GM18868 (cell line): ENCODE results near the gene LRCH1.

Experiments used
- ATAC-seq: cut with Tn5 transposase; IDR thresholded peaks from one replicate; pipeline ENCODE4 v1.9.1; 2021; ENCODE audit warnings: mild to moderate bottlenecking, moderate library complexity; ENCODE audit not compliant: unreplicated experiment

The LRCH1 gene

DNA sequence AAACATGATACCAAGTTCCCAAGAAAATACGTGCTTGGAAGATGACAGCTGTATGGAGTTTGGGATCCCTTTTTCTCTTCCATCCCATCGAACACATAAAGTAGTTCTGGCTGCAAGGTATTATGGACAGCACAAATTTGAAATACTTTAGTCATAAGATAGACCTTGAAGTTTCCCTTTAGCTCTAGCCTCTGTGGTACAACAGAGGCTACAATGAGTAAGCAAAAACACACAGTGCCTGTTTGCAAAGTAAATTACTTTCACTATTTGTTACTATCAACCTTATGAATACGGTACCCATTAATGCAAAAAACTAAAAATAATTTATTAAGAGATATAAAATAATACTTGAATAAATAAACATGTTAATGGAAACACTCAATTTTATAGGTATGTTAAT, 21.0 kb upstream of the LRCH1 start:
- peak; percentile 55 for ATAC-seq

DNA sequence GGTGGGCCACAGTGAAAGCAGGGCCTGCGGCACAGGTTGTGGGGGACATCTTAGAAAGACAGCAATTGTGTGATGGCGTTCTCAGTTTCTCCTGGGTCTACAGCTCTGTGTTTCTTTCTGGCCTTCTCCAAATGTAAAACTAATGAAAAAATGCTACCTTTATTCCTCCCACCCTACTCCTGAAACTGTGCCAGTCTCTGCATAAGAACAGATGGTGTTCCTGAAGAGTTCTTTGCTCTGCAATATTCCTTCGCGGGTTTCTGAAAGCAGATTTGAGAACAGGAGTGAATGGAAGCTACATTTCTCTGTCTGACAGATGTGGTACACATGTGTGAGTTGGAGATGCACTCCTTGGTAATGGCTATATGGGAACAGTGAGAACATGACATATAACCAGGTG, 18.0 kb upstream of the LRCH1 start:
- no peak for ATAC-seq

DNA sequence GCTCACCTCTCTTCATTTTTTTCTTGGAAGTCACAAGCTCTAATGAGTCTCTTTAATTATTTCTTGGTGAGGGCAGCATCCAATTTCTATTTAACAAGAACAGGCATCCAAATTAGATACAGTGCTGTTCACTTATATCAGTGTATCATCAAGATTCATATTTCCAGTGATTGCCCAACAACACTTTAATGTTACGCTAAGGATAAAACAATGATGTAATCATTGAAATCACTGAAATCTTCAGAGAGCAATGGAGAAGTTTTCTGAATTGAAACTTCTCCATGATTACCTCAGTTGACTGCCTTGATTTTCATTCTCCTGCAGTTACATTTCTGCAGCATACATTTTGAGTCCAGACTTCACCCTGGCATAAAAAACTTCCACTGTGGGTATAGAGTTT, 17.1 kb upstream of the LRCH1 start:
- no peak for ATAC-seq

DNA sequence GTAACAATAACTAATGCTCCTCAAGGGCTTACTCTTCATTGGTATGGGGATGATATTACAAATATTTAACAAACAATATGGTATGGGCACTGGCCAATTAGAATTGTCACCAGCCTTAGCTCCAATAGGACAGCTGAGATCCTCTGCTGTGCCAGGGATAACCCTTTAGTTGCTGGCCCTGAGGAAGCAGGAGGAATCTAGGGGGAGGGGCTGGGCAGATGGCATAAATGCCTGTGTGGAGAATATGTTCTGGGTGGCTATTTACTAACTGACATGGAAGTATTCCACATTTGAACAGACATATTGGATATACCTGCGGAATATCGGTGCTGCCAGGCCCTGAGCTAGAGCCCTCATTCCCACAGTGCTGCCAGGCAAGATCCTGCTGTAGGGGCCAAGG, 16.6 kb upstream of the LRCH1 start:
- ATAC-seq, result no peak

DNA sequence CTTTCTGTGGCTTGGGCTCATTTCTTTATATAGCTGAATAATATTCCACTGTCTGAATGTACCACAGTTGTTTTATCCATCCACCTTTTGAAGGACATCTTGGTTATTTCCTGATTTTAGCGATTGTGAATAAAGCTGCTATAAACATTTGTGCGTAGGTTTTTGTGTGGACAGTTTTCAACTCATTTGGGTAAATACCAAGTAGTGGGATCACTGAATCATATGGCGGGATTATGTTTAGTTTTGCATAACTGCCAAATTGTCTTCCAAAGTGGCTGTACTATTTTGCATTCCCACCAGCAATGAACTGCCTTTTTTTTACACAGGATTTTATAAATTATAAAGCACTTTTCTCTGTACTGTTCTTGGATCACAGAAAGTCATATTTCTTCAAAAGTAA, 13.7 kb upstream of the LRCH1 start:
- no peak for ATAC-seq

DNA sequence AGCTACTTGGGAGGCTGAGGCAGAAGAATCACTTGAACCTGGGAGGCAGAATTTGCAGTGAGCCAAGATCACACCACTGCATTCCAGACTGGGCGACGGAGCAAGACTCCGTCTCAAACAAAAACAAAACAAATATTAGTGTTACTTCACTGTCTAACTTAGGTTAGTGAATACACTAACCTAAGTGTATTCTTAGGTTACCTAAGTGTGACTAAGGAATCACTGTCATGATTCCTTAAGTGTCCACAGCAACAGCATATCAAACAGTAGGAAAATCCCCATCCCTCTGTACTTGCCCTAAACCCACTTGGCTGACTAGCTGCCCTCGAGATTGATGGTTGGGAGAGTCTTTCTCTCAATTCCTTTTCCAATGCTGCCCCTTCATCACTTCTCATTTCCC, 11.8 kb upstream of the LRCH1 start:
- ATAC-seq, result no peak

DNA sequence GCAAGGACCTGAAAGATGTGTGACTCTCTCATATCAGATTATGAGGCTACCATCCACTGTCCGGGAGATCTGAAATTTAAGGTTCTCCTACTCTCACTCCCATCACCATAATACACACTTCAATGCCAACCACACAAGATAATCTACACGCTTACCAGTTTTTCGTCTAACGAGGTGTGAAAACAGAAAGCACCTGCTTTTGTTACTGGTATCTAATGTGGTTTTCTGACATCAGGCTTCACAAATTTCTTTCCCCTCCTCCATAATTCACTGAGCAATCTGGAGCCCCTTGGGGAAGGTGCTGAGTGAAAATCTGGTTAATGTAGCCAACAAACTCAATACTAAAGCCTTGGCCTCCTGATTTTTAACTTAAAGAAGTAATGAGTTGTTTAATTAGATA, 10.1 kb upstream of the LRCH1 start:
- no peak for ATAC-seq

DNA sequence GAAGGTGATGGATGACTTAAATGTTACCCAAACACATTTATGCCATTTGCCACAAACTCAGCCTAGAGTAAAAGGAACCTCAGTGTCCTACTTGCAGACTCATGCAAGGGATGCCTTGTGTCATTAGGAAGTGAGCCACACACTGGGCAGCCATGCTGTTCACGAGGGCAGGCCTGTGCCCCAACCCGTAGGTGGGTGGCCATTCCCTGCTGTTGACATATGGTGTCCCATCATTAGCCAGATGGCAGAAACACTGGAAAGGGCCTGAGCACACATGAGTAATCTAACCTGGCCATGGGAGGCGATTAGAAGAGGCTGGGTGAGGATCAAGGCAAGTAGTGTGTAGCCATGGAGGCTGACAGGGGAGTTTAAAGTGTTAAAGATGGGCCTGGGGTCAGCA, 9.7 kb upstream of the LRCH1 start:
- no peak for ATAC-seq

DNA sequence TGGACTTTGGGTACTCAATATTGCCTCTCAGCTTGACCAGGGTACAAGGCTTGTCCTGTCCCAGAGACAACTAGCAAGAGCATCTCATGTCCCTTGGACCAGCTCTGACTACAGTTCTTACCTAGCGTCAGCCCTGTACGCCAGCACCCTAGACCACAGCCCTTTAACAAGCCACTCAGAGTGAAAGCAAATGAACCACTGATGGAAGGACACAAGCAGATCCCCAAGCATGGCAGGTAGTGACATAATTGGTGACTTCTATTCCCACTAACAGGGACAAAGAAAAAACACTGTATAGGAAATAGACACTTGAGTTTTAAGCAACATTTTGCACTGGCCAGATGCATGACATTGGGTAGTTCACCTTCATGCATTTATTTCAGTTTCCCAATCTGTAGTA, 8.8 kb upstream of the LRCH1 start:
- ATAC-seq, result peak; percentile 91

DNA sequence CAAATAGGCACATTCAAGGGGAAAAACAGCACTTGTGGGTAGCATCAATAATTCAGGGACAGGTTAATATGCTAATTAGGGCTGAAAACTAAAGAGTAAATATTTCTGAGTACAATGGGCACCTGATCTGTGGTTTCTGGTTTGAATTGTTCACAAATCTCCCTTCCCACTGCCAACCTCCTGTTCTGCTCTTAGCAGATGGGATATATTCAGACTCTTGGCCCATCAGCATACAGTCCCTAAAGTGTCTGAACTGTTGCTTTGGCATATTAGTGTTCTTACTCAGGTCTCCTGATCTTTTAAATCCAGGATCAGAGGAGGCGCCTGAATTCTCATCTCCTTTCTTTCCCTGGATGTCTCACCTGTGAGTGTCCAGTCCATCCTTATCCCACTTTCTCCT, 8.2 kb upstream of the LRCH1 start:
- peak; percentile 17 for ATAC-seq

DNA sequence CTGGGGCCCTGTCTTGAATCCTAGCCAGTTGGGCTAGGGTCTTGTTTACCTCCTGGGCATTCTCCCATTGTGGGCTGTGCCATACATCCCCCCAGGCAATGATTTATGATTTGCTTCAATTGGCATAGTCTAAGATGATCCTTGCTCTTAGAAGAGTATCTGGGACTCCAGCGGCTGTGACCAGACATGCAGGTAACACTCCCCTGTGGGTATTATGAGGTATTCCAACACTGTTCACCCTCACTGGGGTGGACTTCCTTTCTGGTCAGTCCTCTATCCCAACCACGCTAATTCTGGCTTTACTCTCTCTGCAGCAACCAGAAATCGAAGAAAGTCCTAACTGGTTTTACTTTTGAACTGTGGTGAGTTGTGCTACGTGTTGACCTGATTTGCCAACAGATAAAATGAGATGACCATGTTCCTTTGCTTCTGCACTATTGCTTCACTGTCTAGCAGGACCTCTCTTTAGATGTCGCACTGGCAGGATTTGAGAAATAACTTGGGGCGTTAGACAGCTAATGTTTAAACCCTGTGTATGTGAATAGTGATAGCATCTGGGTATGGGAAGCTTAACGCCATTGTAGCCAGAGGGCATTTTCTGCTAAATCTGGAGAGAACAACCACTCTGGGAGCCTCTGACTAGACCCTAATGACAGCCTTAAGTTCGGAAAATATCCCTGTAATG, 6.7 kb upstream of the LRCH1 start:
- ATAC-seq, result no peak

DNA sequence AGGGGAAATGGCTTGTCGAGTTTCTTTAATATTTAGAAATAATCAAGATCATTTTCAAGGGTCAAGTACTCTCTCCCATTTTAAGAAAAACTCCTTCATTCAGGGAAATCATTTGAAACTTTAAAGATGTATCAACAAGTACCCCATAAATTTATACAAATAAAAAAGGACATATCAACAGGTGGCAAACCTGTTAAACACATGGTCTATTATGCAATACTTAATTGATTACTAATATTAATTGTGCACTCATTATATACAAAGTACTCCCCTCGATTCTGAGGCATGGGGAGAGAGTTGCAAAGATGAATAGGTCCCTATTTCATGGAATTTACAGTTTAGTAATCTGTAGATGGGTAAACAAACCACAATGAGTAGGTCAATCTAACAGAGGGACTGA, 2.1 kb upstream of the LRCH1 start:
- ATAC-seq, result no peak

DNA sequence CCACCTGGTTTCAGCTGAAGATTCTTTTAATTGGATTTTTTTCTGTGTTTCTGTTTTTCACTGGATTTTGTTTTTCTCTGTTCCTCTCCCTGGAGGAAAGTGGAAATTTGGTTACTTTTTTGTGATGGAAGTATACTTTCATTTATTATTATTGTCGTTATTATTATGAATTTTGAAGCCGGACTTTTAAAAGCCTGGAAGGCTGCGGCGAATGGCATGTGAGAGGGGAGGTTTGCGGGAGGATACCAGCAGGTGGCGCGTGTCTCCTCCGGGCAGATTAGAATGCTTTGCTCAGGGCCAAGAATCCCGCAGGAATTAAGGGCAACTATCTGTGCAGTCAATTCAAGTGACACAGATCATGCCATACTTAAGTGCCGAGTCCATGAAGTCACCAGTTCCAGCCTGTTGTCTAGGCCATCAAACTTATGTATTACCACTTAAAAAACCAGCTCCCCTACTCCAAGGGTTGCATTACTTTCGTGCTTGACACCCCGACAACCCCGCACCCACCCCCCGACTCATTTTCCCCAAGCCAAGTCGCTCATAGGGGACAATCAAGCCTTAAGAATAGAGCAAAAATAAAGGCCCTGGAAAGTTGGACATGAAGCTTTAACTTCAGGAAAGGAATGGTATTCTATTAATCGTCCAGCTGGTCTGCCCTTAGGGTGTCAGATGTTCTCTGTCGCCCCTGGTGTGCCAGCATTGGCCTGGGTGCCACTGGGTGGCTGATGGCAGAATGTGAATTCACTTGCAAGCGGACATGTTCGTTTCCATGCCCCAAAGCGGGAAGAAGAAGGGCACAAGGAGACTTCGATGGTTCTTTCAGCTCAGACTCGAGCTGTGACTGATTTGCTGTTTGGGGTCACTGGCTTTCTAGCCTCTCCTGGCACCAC, 1.3 kb upstream of the LRCH1 start:
- ATAC-seq, result no peak

DNA sequence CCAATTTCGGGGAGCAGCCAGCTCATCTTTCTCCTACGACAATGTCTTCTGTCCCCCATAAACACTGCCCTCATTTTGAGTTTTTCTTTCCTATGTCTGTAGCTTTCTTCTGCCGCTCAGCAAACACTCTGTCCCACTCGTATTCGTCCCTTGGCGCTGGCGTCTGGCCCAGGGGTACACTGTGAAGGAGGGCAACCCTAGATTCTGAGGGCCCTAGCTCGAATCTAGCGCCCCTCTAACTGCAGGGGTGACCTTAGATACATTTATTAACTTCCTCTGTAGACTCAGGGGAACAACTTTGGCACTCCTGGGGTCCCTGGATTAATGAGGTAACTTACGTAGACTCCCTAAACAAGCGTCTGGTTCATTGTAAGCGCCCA, 677 bp upstream of the LRCH1 start:
- no peak for ATAC-seq

DNA sequence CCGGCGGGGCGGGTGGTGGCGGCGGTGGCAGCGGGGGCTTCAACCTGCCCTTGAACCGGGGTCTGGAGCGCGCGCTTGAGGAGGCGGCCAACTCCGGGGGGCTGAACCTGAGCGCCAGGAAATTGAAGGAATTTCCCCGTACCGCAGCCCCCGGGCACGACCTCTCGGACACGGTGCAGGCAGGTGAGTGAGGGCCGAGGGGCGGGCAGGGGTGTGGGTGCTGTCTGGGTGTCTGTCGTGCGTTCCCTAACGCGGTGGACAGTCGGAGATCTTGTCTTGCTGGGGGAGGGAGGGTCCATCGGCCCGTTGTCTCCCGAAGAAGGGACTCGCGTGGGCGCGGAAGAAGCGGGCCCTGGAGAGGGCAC, 533 bp downstream of the LRCH1 start:
- no peak for ATAC-seq

DNA sequence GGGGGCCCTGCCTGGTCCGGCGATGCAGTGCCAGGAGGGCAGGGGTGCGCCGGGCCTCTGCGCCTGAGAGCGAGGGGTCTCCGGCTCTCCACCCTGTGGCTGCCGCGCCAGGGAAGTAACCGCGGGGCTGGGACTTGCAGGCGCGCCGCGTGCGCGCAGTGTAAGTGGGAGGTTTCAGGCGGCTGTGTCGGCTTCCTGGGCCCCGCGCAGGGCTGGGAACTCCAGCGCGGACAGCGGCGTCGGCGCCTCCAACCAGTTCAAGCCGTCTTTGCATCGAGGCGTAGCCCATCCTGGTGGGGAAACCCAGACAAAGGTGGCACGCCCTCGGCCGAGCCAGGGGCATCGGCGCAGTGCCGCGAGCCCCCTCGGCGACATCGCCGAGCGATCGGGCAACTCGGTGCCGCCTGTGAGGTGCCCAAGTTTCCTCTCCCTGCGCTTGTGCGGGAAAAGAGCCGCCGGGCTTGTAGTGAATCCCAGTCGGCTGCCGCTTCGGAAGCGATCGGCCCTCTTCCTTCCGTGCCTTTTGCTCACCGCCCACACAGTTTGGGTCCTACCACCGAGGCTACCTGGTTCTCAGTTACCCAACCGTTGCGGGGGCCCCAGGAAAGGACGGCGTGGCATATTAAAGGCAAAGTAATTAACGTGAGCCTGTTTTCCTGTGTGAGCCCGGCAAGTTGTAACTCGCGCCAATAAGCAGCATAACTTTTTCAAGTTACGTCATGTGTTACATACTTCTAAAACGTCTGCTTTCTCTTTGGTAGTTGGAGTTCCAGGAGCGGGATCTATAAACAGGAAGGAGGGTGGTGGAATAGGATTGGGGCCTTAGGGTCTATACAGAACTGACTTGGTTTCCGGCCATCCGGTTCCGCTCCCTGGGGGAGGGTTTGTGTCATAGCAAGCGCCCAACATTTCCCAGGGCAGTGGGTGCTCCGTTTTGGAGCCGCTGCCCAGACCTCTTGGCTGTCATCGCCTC, 1.2 kb downstream of the LRCH1 start:
- ATAC-seq, result peak; percentile 48

DNA sequence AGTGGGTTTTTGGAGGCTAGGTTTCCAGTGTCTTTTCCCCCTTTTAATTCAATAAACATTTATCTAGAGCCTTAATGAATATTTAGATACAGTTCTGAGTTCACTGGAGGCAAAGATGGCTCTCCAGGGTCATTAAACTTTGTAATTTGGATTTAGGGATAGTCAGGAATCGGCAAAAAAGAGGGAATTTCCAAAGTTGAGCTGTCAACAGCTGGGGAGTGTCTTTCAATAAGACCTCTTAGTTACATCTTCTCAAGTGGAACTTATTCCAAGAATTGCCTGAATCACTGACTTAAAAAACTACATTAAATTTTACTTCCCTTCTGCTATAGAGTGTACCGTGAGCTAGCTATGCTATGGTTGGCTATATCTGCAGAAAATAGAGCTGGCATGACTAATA, 2.0 kb downstream of the LRCH1 start:
- ATAC-seq, result no peak

DNA sequence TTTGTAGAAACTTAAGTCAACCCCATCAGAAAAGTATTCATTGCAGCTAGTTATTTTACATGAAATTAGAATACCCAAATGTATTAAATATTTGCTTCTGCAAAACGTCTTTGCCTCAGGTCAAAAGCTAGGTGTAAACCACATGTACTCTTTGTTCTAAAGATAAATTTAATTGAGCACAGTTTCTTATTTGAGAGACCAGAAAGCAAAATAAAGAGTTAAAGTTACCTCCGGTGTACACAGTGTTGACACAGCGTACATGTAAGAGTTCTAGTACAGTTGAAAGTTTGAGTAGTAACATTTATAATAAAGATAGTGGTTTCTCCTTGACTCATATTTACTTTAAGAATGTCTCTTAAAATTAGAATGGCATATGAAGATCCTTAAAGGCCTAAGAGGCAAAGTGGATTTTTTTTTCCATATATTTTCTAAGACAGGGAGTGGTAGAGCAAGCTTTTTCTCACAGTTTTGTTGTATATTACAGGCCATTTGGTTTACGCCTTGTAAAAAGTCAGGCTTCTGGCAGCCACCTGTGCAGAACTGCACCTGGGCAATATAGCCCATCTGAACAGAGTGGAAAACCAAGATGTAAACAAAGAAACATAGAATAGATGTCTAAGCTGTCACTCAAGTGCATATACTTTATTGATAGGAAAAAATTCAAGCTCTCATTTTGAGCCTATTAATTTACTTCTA, 2.9 kb downstream of the LRCH1 start:
- ATAC-seq, result no peak

DNA sequence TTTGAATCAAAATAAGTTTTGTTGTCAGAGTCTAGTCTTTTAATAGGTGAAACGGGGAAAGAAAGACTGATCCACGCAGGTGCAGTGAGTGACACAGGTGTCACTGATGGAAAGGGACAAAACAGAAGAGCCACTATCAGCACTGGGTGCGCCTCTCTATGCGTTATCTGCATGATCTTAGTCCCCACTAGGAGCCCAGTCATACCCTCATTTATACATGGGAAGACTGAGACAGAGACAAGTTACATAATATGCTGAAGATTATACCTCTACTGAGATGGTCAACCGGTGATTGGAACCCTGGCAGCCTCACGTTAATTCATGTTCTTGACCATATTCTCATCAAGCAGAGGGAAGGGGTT, 3.4 kb downstream of the LRCH1 start:
- no peak for ATAC-seq

DNA sequence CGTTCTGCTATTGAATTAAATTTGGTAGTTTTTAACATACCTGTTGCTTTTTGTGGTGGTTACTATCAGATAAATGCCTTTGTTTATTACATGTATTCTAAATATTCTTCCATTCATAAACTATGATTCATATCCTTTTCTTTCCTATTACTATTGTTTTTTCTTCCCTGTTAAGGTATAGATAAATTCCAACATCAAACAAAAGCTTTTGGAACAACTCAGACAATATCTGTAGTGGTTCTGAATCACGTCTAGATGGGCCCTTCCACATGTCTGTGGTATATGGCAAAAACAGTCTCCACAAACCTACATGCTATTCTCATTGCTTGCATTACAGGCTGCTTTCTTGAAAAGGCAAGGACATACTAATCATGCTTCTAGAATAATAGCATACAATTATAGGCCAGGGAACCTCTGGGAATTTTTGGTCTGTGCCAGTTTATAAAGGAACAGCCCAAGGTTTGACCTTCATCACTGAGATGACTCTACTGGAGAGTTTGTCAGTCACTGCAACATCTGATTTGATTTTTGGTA, 6.4 kb downstream of the LRCH1 start:
- ATAC-seq, result no peak

DNA sequence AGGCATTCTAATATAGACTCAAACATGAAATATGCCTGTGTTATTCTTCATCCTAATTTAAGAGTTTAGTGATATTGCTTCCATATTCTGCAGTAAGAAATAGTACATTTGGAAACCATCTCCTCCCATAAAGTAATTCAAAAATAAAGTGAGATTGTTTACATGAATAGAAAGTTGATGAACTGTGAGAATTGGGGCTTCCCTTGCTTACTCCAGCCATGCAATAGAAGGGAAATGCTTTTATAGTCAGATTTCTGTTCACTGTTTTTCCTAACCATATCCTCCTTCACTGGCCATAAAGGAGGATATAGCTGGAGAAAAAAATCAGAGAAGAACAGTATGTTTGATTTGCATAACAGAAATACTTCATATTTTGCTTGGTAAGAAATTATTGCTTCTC, 7.8 kb downstream of the LRCH1 start:
- ATAC-seq, result no peak
